ENCODE data around the gene HK2.

DNA sequence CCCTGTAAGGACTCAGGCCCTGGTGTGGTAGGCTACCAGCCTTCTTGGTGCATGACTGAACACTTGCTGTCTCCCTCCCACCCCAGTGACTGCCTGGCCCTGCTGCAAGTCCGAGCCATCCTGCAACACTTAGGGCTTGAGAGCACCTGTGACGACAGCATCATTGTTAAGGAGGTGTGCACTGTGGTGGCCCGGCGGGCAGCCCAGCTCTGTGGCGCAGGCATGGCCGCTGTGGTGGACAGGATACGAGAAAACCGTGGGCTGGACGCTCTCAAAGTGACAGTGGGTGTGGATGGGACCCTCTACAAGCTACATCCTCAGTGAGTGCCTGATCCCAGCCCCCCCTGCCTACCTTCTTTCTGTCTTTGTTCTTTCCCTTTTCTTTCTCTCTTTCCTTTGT is 55.2 kb downstream of the HK2 start:
- TF ChIP-seq MYC (IDR thresholded peaks at IDR 0.05; ENCODE audit: low read depth, low read length) (no peak), POLR2A (IDR thresholded peaks at IDR 0.05; ENCODE audit: extremely low read depth, insufficient read length) (no peak)
- TF ChIP-seq, protein P1, sequence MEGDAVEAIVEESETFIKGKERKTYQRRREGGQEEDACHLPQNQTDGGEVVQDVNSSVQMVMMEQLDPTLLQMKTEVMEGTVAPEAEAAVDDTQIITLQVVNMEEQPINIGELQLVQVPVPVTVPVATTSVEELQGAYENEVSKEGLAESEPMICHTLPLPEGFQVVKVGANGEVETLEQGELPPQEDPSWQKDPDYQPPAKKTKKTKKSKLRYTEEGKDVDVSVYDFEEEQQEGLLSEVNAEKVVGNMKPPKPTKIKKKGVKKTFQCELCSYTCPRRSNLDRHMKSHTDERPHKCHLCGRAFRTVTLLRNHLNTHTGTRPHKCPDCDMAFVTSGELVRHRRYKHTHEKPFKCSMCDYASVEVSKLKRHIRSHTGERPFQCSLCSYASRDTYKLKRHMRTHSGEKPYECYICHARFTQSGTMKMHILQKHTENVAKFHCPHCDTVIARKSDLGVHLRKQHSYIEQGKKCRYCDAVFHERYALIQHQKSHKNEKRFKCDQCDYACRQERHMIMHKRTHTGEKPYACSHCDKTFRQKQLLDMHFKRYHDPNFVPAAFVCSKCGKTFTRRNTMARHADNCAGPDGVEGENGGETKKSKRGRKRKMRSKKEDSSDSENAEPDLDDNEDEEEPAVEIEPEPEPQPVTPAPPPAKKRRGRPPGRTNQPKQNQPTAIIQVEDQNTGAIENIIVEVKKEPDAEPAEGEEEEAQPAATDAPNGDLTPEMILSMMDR (IDR thresholded peaks at IDR 0.05; ENCODE audit: low read depth, low read length), result no peak

Measured in NB4 (cell line).